NCI-H2081 (cell line): ENCODE measurements around the gene GDI1.

Experiments
- DNase-seq, 2 experiments: peaks; one replicate each; lab custom pipeline; 2025; lab: John Stamatoyannopoulos, UW

Gene GDI1

DNA sequence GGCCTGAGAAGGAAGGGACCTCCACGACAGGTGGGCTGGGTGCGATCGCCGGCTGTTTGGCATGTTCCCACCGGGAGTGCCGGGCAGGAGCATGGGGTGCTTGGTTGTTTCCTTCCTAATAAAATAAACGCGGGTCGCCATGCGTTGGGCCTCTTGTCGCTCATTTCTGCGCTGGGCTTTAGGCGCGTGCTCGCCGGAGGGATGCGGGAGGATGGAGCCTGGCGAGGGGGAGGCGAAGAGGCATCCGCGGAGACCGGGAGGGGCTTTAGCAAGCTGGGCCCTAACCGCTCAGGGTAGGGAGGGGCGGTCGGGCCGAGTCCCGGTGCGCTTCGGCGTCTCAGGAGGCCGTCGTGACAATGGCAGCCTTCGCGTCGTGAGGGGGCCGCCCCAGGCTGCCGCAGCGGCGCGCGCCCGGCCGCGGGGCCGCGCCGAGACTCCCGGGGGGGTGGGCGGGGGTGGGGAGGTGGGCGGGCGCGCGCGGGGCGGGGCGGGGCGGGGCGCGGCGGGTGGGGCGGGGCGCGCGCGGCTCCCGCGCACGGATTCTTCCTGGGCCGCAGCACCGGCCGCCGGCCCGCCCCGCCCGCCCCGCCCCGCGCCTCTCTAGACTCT is 476 bp upstream of the GDI1 start:
- peak; percentile 22 to 25 for DNase-seq

DNA sequence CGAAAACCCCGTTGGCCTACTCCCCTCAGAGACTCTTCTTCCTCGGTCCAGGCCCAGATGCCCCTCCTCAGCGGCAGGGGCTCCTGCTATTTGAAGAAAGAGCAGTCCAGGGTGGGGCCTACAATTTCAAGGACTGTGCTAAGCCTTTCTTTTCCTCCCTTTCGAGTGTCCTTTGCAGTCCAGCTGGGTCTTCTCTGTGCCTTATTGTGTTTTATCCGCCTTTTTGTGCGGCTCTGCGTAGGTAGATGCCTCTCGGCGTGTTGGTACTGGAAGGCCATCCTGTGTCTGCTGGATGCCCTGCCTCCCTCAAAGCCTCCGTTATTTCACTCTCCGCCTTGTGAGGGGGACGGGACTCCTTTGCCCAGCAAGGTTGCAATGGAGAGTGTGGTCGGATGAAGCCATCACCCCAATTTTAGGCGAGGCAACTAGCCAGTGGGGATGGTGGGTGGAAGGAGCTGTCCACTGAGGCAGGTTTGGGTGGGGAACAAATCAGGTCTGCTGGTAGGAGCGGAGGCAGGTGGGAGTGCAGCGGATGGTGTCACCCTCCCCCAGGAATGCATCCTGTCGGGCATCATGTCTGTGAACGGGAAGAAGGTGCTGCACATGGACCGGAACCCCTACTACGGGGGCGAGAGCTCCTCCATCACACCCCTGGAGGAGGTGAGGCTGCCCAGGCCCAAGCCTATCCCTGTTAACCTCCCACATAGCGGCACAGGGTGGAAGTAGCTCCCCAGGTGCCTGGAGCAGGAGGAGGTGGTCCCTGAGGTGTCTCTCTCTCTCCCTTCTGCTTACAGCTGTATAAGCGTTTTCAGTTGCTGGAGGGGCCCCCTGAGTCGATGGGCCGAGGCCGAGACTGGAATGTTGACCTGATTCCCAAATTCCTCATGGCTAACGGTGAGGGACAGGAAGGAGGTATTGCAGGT is 1.3 kb downstream of the GDI1 start:
- DNase-seq = no peak

DNA sequence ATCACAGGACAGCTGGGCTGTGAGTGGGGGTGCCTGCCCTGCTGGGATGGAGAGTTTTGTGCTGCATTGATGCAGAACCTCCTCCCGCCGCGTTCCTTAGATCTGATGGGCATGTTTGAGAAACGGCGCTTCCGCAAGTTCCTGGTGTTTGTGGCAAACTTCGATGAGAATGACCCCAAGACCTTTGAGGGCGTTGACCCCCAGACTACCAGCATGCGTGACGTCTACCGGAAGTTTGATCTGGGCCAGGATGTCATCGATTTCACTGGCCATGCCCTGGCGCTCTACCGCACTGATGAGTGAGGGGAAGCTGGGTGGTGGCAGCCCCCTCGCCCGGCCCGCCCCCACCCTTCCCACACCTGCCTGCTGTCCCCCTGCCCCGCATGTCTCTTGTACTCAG is 2.9 kb downstream of the GDI1 start:
- no peak for DNase-seq

DNA sequence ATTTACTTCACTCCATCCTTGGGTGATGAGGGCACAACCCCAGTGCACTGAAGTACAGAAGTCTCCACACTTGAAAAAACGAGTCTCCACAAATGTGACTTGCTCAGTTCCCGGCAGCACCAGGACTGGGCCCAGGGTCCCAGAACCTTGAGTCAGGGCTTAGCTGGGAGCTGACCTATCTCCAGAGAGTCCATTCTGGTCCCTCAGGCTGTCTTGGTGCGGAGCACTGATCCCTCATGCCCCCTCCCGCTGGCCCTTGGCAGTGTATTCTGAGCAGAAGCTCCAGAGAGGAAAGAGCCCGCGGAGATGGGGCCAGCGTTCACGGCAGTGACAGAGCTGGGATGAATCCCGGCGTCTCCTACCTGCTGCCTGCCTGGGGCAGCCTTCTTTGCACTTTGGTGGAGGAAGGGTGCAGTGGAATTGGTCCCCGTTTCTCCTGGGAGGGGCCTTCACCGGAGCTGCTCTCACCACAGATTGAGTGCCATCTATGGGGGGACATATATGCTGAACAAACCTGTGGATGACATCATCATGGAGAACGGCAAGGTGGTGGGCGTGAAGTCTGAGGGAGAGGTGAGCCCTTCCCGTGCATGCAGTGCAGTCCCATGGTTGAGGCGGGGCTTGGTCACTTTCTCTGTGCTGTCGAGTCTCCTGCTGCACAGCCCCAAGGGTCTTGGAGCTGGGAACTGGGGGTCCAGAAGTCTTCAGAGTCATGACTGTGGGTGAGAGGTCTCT is 3.8 kb downstream of the GDI1 start:
- no peak for DNase-seq

DNA sequence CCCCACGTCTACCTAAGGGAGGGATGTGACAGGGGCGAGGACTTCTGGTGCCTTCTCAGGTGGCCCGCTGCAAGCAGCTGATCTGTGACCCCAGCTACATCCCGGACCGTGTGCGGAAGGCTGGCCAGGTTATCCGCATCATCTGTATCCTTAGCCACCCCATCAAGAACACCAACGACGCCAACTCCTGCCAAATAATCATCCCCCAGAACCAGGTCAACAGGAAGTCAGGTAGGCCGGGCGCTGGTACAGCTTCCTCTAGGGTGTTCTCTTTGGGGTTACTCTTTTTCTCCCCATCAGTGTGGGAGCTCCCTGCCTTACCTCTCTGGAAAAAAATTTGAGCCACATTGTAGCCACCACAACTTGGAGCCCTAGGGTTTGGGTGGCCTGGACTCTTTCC is 4.6 kb downstream of the GDI1 start:
- DNase-seq = no peak

DNA sequence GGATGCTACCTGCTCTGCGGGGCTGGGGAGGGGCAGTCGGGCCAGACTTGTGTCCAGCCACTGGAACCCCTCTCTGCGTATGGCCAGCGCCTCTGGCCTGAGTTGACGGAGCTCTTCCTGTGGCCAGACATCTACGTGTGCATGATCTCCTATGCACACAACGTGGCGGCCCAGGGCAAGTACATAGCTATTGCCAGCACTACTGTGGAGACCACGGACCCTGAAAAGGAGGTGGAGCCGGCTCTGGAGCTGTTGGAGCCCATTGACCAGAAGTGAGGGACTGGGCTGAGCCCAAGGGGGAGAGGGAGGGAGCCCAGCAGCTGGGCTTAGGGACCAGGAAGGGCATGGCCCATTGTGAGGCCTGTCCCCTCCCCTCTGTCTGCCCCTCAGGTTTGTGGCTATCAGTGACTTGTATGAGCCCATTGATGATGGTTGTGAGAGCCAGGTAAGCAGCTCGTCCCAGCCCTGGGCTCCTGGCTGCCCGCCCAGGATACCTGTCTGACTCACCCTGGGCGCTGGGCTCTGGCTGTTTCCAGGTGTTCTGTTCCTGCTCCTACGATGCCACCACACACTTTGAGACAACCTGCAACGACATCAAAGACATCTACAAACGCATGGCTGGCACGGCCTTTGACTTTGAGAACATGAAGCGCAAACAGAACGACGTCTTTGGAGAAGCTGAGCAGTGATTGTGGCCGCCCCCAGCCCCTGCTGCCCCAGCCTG is 5.2 kb downstream of the GDI1 start:
- no peak for DNase-seq

DNA sequence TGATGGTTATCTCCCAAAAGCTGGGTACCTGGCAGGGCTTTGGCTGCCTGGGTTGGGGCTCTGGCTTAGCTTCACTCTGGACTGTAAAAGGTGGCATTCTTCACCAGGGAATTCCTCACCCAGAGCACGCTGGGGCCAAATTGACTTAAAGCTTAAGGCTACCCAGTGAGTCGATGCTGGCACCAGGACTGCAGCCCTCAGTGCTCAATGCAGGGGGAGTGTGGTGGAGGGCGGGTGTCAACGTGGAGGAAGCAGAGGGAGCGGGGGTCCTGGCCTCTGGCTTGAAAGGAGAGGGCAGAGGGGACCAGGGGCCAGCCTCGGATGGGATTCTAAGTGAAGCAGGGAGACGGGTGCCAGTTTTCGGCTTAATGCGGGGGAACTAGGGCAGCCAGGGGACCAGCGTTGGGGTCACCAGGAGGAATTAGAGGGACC is 6.5 kb downstream of the GDI1 start:
- DNase-seq = no peak

DNA sequence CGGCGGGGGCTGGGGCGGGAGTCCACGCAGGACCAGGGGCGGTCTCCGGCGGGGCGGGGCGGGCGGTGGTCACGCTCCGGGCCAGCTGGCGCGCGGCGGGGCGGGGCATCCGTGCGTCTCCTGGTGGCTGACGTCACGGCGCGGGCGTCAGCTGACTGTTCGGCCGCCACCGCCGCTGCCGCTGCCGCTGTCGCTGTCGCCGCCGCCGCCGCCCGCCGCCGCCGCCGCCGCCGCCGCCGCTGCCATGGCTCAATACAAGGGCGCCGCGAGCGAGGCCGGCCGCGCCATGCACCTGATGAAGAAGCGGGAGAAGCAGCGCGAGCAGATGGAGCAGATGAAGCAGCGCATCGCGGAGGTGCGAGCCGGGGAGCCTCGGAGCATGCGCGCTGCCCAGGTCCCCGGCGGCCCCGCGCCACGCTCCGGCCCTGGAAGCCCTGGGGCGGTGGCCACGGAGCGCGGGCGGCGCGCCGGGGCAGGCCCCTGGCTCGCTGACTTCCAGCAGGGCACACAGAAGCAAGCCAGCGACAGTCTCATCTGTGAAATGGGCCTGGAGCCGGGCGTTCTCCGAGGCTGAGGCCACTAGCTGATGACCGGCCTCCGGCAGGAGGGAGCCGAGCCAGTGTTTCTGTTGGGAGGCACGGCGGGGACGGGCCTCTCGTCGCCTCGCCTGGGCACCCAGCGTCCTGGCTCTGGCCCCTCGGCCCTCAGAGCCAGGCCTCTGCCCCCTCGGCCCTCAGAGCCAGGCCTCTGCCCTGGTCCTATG is 7.2 kb downstream of the GDI1 start, which contains the start of gene FAM50A:
TSS of gene FAM50A (plus strand) at position 150 of the 763 bp plus-strand sequence. CDS start at position 245, 95 bp downstream.
- DNase-seq = peak; percentile 43 to 44

DNA sequence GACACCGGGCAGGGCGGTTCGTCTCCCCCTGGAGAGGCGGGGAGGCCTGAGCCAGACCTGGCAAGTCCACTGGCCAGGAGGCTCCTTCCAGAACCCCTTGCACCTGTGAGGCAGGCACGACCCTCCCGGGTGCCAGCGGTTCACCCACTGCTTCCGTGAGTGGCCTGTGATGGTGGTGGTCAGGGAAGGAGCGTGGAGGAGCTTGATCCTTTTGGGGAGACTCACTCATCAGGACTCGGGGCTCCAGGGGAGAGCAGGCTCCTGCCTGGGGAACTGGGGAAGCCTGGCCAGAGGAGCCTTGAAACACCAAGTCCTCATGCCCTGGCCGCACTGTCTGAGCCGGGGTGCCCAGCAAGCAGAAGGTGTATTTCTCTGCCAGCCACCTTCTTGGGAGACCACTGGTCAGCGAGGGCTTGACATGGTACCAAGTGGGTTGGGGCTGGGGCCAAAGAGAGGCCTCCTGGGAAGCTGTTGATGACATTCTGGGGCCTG is 7.8 kb downstream of the GDI1 start:
- DNase-seq = no peak

DNA sequence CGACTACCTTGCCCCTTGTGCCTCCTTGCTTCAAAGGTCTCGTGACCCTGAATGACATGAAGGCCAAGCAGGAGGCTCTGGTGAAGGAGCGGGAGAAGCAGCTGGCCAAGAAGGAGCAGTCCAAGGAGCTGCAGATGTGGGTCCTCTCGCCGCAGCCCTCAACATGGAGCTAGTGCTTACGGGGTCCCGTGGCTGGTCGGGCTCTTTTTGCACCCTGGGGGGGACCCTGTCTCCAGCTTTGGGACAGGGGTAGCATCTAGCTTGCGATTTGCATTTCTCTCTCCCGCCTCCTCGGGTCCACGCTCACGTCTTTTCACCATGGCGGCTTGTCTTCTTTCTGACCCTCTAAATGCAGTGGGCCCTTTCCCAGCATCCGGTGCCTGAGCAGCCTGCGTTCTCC is 8.8 kb downstream of the GDI1 start:
- DNase-seq = no peak

DNA sequence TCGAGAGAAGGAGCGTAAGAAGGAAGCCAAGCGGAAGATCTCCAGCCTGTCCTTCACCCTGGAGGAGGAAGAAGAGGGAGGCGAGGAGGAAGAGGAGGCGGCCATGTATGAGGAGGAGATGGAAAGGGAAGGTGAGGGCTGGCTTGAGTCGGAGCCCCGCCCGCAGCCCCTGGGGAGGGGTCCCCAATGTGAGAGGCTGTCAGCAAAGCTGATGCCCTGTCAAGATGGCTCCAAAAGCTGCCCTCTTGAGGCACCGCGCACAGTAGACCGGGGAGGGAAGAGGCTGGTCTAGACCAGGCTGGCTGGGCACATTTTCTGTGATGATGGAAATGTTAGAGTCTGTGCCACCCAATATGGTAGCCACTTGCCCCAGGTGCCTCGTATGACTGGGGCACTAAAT is 9.5 kb downstream of the GDI1 start:
- no peak for DNase-seq

DNA sequence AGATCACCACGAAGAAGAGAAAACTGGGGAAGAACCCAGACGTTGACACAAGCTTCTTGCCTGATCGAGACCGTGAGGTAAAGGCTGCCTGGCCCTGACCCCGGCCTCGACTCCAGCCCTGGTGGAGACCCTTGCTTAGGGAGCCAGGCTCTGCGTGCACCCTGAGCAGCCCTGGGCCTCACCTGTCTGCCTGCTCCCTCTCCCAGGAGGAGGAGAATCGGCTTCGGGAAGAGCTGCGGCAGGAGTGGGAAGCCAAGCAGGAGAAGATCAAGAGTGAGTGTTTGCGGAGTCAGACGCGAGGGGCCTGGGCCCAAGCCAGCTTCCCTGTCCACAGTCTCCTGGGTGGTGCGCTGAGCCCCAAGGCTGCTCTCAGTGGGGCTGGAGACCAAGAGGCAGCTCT is 11.5 kb downstream of the GDI1 start:
- DNase-seq = no peak

DNA sequence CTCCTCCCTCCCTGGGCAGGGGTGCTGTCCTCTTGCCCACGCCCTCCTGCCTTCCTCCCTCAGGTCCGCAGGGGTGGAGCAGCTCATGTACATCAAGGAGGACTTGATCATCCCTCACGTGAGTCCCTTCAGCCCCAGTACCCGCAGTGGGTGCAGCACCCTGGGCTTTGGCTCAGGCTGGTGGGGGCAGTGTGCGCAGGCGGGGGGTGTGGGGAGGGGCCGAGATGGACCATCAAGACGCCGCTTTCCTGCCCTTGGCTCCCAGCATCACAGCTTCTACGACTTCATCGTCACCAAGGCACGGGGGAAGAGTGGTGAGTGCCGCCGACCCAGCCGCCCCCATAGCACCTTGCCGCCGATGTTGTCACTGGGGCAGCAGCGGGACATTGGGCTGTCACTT is 12.7 kb downstream of the GDI1 start:
- no peak for DNase-seq

DNA sequence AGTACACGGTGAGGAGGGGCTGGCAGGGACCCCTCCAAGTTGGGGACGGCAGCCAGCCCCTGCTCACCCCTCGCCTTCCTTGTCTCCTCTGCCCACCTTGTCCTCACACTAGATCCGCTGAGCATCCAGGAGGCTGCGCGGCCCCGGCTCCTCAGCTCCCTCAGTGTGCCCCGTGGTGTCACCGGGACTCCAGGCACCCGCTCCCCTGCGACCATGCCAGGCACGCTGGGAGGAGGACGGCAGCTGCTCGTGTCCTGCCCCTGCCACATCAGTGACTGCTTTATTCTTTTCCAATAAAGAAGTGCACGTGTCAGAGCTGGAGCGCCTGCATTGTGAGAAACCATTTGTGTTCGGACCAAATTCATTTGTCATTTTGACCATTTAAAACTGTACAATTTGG is 13.4 kb downstream of the GDI1 start:
- DNase-seq = no peak

DNA sequence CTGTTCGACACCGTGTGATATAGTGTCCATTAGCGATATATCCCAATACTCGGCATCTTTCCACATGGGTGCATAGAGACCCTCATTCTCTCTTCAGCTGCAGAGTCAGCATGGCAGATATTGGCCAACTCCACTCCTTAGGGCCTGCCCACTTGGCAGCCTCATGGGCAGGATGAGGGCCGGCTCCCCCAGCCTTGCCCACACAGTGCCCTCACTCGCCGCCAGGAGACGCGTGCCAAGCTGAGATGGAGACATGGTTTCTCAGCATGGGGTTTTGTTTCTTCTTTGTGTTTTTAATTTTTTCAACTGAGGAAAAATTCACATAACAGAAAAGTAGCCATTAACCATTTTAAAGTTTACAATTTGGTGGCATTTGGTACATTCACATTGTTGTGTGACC is 15.9 kb downstream of the GDI1 start:
- DNase-seq = no peak

DNA sequence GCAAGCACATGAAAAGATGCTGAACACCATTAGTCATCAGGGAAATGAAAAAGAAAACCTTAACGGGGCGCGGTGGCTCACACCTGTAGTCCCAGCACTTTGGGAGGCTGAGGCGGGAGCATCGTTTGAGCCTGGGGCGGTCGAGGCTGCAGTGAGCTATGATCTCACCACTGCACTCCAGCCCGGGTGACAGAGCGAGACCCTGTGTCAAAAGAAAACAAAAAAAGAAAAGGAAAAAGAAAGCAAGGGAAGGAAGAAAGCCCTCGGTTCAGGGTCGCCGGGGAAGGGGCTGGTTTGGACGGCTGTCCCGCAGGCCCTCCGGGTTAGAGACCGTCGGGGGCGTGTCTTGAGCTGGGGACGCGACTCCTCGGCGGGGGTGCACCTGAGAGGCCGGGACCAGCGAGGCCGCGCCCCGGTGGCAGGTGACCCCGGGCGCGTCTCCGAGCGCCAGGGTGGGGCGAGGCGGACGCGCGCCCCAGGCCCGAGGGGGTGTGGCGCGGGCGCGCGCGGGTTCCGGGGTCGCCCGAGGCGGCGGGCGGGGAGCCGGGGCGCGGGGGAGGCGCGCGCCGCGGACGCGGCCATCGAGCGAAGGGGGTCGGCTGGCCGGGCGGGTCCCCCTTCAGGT is 20.6 kb downstream of the GDI1 start:
- DNase-seq = peak in 1 of 2 experiments; percentile 26

DNA sequence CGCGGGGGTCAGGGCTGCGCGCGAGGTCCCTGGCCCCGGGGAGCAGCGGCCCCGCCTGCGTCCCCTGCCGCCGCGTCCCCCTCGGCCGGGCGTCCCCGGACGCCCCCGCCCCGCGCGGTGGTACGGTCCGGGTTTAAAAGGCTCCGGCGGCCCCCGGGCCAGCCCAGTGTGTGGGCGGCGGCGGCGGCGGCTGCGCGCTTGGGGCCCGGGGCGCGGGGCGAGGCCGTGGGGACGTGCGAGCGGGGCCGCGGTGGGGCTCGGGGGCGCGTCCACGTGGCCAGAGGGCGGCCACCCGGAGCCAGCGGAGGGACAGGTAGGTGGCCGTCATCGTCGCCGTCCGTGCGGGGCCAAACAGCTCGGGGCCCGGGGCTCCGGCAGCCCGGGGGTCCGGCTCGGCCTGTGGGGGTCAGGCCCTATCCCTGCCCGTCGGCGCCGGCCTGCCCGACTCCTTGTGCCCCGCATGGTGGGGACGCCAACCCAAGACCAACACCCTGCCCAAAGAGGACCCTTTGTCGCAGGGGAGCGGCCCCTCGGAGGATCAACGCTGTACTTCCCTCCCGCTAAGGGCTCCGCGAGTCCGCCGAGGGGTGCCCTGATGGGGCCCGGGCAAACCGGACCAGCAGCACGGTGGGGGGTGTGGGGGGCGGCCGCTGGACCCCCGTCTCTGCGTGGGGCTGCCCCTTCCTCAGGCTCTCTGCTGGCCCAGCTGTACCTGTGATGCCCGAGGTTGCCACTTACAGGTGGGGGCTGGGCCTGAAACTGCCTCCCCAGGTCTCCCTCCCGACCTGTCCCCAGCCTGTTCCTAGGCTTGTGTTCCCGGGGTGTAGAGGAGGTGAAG is 21.4 kb downstream of the GDI1 start, which contains the start of gene PLXNA3:
TSS of gene PLXNA3 (plus strand) at position 166 of the 838 bp plus-strand sequence. CDS start 1,903 bp downstream, outside the sequence.
- DNase-seq = peak; percentile 14 to 22

DNA sequence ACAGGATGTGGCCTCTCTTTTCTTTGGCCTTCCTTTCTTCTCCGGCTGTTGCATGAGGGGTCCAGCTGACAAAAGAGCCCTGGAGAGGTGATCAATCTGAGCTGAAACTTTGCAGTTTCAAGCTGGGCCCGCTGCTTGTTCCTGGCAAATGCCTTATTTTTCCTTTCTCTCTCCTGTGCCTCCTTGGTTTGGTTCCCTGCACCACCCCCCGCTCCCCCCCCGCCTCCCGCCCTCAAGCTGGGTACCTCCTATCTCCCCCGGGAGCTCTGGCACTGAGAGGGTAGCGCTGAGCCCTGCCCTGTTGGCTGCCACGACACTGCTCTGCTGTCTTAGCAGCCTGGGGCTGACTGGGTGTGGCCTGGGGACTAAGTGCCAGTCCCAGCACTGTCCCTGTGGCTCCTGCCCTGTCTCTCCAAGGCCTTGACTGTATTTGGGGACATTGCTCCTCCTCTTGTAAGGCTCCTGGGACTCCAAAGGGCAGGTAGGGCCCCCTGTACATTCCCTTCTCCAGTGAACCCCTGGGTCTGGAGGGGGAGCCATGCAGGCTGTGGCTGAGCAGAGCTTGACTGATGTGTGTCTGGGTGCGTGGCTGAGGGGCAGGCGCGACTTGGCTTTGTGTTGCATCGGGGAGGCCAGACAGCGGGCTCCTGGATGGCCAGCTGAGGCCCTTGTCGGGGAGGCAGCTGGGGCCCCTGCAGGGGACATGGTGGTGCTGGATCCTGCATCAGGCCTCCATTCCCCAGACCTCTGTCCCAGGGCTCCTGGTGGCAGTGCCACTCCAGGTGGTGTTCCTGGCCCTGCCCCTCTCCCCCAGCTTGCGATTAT is 22.2 kb downstream of the GDI1 start:
- peak; percentile 8 to 13 for DNase-seq

DNA sequence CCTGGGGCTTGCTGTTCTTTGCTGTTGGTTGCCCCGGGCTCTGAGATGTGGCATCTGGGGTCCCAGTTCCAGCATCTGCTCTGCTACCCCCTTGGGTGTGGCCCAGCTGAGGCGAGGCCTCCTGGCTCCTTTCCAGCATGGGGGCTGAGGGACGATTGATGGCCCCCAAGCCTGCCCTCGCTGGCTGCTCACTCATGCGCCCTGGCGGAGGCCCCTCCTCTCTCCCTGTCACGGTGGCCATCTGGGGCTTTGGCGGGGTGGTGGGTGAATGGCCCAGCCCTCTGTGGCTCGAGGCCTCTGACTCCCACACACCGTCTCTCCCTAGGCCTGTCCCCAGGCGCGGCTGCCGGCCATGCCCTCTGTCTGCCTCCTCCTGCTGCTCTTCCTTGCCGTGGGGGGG is 22.9 kb downstream of the GDI1 start:
- no peak for DNase-seq
